ENCODE data around the gene TEP1. TPM values are rescaled to one million over a fixed set of nuclear protein-coding genes. Genes with fewer than 3 reads are reported as not detected.

TEP1 gene
- total RNA-seq, 1 experiment from 2014 or later = 23.1 TPM

DNA sequence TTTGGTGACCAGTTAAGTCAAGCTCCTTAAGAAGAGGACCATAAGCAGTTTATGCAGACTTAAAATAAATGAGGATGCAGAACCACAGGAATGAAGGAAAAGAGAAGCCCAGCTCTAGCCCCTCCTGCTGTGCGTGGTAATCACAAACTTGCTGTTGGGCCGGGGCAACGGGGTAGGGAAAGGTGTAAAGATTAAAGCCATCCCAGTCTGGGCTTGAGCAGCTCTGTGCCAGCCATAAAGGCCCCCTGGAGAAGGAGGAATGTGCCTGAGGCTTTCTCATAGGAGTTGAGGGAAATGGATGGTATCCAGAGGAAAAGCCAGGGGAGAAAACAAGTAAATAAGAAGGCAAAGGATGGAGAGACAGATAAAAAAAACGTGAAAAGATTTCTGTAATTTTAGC, 25.1 kb downstream of the TEP1 start:
- Histone ChIP-seq H3K9ac (ENCODE audit: low read length) (no peak overlapping the region), H3K9me3 (ENCODE audit: low read length) (no peaks in the 10 kb centered on the region), H3K4me1 (ENCODE audit: low read length) (no peaks in the 10 kb centered on the region), H3K27ac (ENCODE audit: low read length) (no peak overlapping the region), H3K27me3 (ENCODE audit: low read length) (no peaks in the 10 kb centered on the region), H3K4me2 (ENCODE audit: low read depth, low read length, poor library complexity, severe bottlenecking) (no peak overlapping the region), H3K79me2 (ENCODE audit: low read length) (no peaks in the 10 kb centered on the region), H4K20me1 (ENCODE audit: insufficient read depth, low read depth, low read length) (no peaks in the 10 kb centered on the region), H3K36me3 (ENCODE audit: insufficient read depth, low read length) (peaks cover 5% of the 10 kb centered on the region; the same call in 1 of the 2 replicates), H2AFZ (ENCODE audit: low read length) (no peak overlapping the region), H3K9me2 (replicated peaks; ENCODE audit: insufficient read depth, low read length) (no peaks in the 10 kb centered on the region), H3K4me3 (ENCODE audit: low read length) (no peak overlapping the region)
- no peak for DNase-seq

DNA sequence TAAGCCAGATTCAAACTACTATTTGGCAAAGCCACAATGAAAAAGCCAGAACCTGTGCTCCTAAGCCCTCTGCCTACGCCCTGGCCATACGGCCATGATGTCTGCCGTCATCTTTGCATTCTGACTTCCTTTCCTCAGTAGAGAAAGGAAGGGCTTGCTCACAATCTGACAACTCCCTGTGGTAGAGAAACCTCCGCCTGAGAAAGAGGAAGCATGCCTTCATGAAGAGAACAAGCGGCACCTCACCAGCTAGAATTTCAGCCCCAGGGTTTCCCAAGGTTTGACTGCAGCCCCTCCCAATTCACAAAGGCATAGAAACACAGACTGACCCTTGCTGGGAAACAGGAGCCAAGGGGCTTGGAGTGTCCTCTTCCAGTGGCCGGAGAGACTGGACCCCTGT, 25.7 kb downstream of the TEP1 start:
- H2AFZ ChIP-seq (ENCODE audit: low read length) = no peak overlapping the region
- no peaks in the 10 kb centered on the region for H3K27me3 ChIP-seq (ENCODE audit: low read length)
- no peaks in the 10 kb centered on the region for H3K9me3 ChIP-seq (ENCODE audit: low read length)
- H3K4me1 ChIP-seq (ENCODE audit: low read length) = no peaks in the 10 kb centered on the region
- H3K9ac ChIP-seq (ENCODE audit: low read length) = no peak overlapping the region
- no peaks in the 10 kb centered on the region for H3K9me2 ChIP-seq (replicated peaks; ENCODE audit: insufficient read depth, low read length)
- H3K27ac ChIP-seq (ENCODE audit: low read length) = no peak overlapping the region
- H3K36me3 ChIP-seq (ENCODE audit: insufficient read depth, low read length) = peaks cover 5% of the 10 kb centered on the region; the same call in 1 of the 2 replicates
- no peak overlapping the region for H3K4me2 ChIP-seq (ENCODE audit: low read depth, low read length, poor library complexity, severe bottlenecking)
- H3K79me2 ChIP-seq (ENCODE audit: low read length) = no peaks in the 10 kb centered on the region
- no peak for DNase-seq
- no peak overlapping the region for H3K4me3 ChIP-seq (ENCODE audit: low read length)
- H4K20me1 ChIP-seq (ENCODE audit: insufficient read depth, low read depth, low read length) = no peaks in the 10 kb centered on the region

DNA sequence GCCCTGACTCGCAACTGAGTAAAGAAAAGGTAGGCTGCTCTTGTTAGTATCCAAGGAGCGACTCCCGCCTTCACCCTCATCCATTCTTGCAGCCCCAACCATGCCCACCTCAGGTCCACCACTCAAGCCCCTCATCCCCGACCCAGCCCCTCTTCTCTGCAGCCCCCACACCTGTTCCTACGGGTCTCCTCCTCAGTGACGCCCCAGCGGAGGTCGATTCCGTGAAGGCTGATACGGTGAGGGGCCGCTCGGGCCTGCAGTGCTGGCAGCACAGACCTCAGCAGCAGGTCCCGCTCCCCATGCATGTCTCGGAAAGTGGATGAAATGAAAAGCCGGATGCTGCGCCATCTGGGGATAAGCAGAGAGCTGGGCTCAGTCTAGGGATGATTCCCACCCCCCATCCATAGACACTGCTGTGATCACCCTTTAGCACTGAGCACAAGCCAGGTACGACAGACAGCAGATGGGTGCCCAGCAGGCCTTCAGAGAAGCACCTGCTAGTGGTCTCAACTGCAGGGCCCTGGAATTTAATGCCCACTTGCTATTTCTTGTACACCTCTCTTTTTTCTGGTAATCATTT, 26.9 kb downstream of the TEP1 start:
- no peak overlapping the region for H3K4me3 ChIP-seq (ENCODE audit: low read length)
- no peak overlapping the region for H3K9ac ChIP-seq (ENCODE audit: low read length)
- no peaks in the 10 kb centered on the region for H3K27me3 ChIP-seq (ENCODE audit: low read length)
- H3K36me3 ChIP-seq (ENCODE audit: insufficient read depth, low read length) = peaks cover 5% of the 10 kb centered on the region; the same call in 1 of the 2 replicates
- no peak overlapping the region for H3K4me2 ChIP-seq (ENCODE audit: low read depth, low read length, poor library complexity, severe bottlenecking)
- H2AFZ ChIP-seq (ENCODE audit: low read length) = no peak overlapping the region
- H3K9me2 ChIP-seq (replicated peaks; ENCODE audit: insufficient read depth, low read length) = no peaks in the 10 kb centered on the region
- no peaks in the 10 kb centered on the region for H3K79me2 ChIP-seq (ENCODE audit: low read length)
- no peaks in the 10 kb centered on the region for H3K9me3 ChIP-seq (ENCODE audit: low read length)
- no peak overlapping the region for H3K27ac ChIP-seq (ENCODE audit: low read length)
- H3K4me1 ChIP-seq (ENCODE audit: low read length) = peaks cover 2% of the 10 kb centered on the region; the same call in 1 of the 2 replicates
- DNase-seq = no peak
- no peaks in the 10 kb centered on the region for H4K20me1 ChIP-seq (ENCODE audit: insufficient read depth, low read depth, low read length)

DNA sequence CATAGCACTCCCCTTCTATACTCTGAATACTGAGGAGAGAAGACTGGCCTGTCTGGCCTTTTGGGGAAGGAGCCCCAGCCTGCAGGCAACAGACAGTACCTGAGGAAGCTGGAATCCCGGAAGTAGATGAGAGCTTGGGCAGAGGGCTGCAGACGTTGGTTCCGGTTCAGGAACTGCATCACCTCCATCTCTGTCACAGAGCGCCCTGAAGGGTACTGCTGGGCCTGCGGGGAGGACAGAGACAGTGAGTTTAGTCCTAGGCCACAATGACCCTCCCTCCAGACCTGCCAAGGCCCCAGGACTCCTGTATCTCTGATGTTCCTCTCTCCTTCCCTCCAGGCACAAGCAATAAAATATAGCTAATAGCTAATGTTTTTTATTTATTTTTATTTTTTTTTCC, 28.4 kb downstream of the TEP1 start:
- Histone ChIP-seq H3K9me2 (replicated peaks; ENCODE audit: insufficient read depth, low read length) (no peaks in the 10 kb centered on the region), H3K27me3 (ENCODE audit: low read length) (no peaks in the 10 kb centered on the region), H2AFZ (ENCODE audit: low read length) (no peak overlapping the region), H3K27ac (ENCODE audit: low read length) (no peak overlapping the region), H3K9ac (ENCODE audit: low read length) (no peak overlapping the region), H3K4me1 (ENCODE audit: low read length) (peaks cover 17% of the 10 kb centered on the region), H3K79me2 (ENCODE audit: low read length) (no peaks in the 10 kb centered on the region), H3K4me3 (ENCODE audit: low read length) (no peak overlapping the region), H4K20me1 (ENCODE audit: insufficient read depth, low read depth, low read length) (no peaks in the 10 kb centered on the region), H3K36me3 (ENCODE audit: insufficient read depth, low read length) (no peaks in the 10 kb centered on the region; the same call in 1 of the 2 replicates), H3K4me2 (ENCODE audit: low read depth, low read length, poor library complexity, severe bottlenecking) (no peak overlapping the region), H3K9me3 (ENCODE audit: low read length) (no peaks in the 10 kb centered on the region)
- DNase-seq = no peak

DNA sequence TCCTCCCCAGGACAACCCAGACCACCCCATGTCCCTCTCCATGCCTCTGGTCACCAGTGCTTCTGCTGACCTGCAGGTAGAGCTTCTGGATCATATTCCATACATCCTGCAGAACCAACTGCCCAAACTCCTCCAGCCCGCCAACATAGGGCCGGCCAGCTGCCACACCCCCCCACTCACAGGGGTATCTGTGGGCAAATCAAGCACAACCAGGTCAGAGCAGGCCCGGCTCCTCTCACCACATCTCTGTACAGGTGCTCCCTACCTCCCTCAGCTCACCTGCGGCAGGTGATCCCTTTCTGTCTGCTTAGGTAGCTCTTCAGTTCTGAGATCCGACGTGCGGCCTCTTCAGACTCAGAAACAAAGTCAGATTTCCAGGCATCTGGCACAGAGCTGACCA, 29.0 kb downstream of the TEP1 start:
- H3K9ac ChIP-seq (ENCODE audit: low read length) = no peak overlapping the region
- peaks cover 18% of the 10 kb centered on the region for H3K4me1 ChIP-seq (ENCODE audit: low read length)
- no peak for DNase-seq
- H2AFZ ChIP-seq (ENCODE audit: low read length) = no peak overlapping the region
- no peak overlapping the region for H3K4me3 ChIP-seq (ENCODE audit: low read length)
- no peaks in the 10 kb centered on the region for H3K79me2 ChIP-seq (ENCODE audit: low read length)
- H3K27ac ChIP-seq (ENCODE audit: low read length) = no peak overlapping the region
- H3K27me3 ChIP-seq (ENCODE audit: low read length) = no peaks in the 10 kb centered on the region
- H3K9me2 ChIP-seq (replicated peaks; ENCODE audit: insufficient read depth, low read length) = no peaks in the 10 kb centered on the region
- H4K20me1 ChIP-seq (ENCODE audit: insufficient read depth, low read depth, low read length) = no peaks in the 10 kb centered on the region
- H3K36me3 ChIP-seq (ENCODE audit: insufficient read depth, low read length) = no peaks in the 10 kb centered on the region; the same call in 1 of the 2 replicates
- H3K9me3 ChIP-seq (ENCODE audit: low read length) = no peaks in the 10 kb centered on the region
- no peak overlapping the region for H3K4me2 ChIP-seq (ENCODE audit: low read depth, low read length, poor library complexity, severe bottlenecking)

DNA sequence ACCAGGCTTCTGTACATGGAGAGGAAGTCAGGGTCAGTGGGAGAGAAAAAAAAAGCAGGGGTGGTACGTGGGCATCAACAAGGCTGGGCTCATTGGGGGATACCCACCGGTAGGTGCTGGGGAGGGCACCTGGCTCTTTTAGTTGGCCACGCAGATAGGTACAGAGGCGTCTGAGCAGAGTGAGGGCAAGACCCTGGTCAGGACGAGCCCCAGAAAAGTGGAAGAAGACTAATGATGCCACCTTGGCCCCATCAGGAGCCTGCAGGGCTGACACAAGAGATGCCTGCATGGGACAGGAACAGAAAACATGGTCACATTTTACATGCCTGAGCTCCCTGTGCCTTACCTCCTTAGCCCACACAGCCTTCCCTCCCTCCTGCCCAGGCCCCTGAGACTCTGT, 29.7 kb downstream of the TEP1 start:
- H3K27me3 ChIP-seq (ENCODE audit: low read length) = no peaks in the 10 kb centered on the region
- no peak overlapping the region for H2AFZ ChIP-seq (ENCODE audit: low read length)
- H3K4me2 ChIP-seq (ENCODE audit: low read depth, low read length, poor library complexity, severe bottlenecking) = no peak overlapping the region
- H3K4me1 ChIP-seq (ENCODE audit: low read length) = peaks cover 18% of the 10 kb centered on the region
- H3K79me2 ChIP-seq (ENCODE audit: low read length) = no peaks in the 10 kb centered on the region
- H3K27ac ChIP-seq (ENCODE audit: low read length) = no peak overlapping the region
- no peaks in the 10 kb centered on the region for H3K9me3 ChIP-seq (ENCODE audit: low read length)
- H3K36me3 ChIP-seq (ENCODE audit: insufficient read depth, low read length) = no peaks in the 10 kb centered on the region; the same call in 1 of the 2 replicates
- no peaks in the 10 kb centered on the region for H4K20me1 ChIP-seq (ENCODE audit: insufficient read depth, low read depth, low read length)
- DNase-seq = no peak
- H3K9me2 ChIP-seq (replicated peaks; ENCODE audit: insufficient read depth, low read length) = no peaks in the 10 kb centered on the region
- no peak overlapping the region for H3K4me3 ChIP-seq (ENCODE audit: low read length)
- H3K9ac ChIP-seq (ENCODE audit: low read length) = no peak overlapping the region

DNA sequence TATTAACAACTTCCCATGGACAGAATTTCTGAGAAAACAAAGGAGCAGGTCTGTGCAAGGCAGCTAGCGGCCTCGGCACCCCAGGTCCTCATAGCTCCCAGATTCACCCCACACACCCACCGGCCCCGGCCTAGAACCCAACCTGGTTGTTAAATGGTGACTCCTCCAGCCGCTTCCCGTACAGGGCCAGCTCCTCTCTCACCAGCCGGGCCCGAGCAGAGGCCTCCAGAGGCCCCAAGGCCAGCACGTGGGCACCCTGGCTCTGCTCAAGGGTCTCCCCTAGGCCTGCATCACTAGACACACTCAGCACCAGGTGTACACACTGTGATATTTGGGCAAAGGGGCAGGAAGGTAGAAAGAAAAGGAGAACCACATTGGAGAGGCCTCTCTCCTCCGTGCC, 30.3 kb downstream of the TEP1 start:
- H3K27me3 ChIP-seq (ENCODE audit: low read length) = no peaks in the 10 kb centered on the region
- no peak overlapping the region for H3K4me3 ChIP-seq (ENCODE audit: low read length)
- no peaks in the 10 kb centered on the region; the same call in 1 of the 2 replicates for H3K36me3 ChIP-seq (ENCODE audit: insufficient read depth, low read length)
- peaks cover 18% of the 10 kb centered on the region for H3K4me1 ChIP-seq (ENCODE audit: low read length)
- H3K27ac ChIP-seq (ENCODE audit: low read length) = no peak overlapping the region
- no peak for DNase-seq
- H3K79me2 ChIP-seq (ENCODE audit: low read length) = no peaks in the 10 kb centered on the region
- no peaks in the 10 kb centered on the region for H4K20me1 ChIP-seq (ENCODE audit: insufficient read depth, low read depth, low read length)
- no peak overlapping the region for H2AFZ ChIP-seq (ENCODE audit: low read length)
- H3K9me2 ChIP-seq (replicated peaks; ENCODE audit: insufficient read depth, low read length) = no peaks in the 10 kb centered on the region
- no peak overlapping the region for H3K9ac ChIP-seq (ENCODE audit: low read length)
- no peak overlapping the region for H3K4me2 ChIP-seq (ENCODE audit: low read depth, low read length, poor library complexity, severe bottlenecking)
- H3K9me3 ChIP-seq (ENCODE audit: low read length) = no peaks in the 10 kb centered on the region

DNA sequence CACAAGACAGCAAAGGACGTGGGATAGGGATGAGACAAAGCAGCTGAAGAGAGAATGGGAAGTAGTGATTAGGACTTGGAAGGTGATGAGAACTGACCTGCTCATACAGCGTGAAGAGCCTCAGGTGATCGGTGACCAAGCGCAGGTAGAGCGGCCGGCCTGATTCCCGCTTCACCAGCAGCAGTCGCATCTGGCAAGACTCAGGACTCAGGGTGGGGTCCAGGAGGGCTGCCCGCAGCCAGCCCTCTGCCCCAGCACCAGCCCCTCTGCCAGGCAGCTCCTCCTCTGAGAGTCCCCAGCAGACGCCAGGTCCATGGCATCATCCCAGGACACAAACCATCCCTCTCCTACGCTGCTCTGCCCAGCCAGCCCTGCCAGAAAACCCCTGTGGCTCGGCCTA, 30.8 kb downstream of the TEP1 start:
- Histone ChIP-seq H2AFZ (ENCODE audit: low read length) (no peak overlapping the region), H3K27me3 (ENCODE audit: low read length) (no peaks in the 10 kb centered on the region), H3K9me3 (ENCODE audit: low read length) (no peaks in the 10 kb centered on the region), H3K4me3 (ENCODE audit: low read length) (no peak overlapping the region), H3K9ac (ENCODE audit: low read length) (no peak overlapping the region), H3K36me3 (ENCODE audit: insufficient read depth, low read length) (no peaks in the 10 kb centered on the region; the same call in 1 of the 2 replicates), H3K9me2 (replicated peaks; ENCODE audit: insufficient read depth, low read length) (no peaks in the 10 kb centered on the region), H3K4me2 (ENCODE audit: low read depth, low read length, poor library complexity, severe bottlenecking) (no peak overlapping the region), H3K4me1 (ENCODE audit: low read length) (peaks cover 18% of the 10 kb centered on the region), H3K79me2 (ENCODE audit: low read length) (no peaks in the 10 kb centered on the region), H3K27ac (ENCODE audit: low read length) (no peak overlapping the region), H4K20me1 (ENCODE audit: insufficient read depth, low read depth, low read length) (no peaks in the 10 kb centered on the region)
- no peak for DNase-seq

Measured in Karpas-422 (cell line).